Measurements from ENCODE around the gene KCNB1.

GRCh38 chr20:49419785-49420184 lies 62.7 kb downstream of the KCNB1 start:
- TF ChIP-seq CTCF (IDR thresholded peaks at IDR 0.05) = no peak
- no peak for TF ChIP-seq POLR2A (IDR thresholded peaks at IDR 0.05)

Measured in heart left ventricle (tissue), 13 donors.